ENCODE measurements around the gene FLNB.

- TF ChIP-seq, protein P1, sequence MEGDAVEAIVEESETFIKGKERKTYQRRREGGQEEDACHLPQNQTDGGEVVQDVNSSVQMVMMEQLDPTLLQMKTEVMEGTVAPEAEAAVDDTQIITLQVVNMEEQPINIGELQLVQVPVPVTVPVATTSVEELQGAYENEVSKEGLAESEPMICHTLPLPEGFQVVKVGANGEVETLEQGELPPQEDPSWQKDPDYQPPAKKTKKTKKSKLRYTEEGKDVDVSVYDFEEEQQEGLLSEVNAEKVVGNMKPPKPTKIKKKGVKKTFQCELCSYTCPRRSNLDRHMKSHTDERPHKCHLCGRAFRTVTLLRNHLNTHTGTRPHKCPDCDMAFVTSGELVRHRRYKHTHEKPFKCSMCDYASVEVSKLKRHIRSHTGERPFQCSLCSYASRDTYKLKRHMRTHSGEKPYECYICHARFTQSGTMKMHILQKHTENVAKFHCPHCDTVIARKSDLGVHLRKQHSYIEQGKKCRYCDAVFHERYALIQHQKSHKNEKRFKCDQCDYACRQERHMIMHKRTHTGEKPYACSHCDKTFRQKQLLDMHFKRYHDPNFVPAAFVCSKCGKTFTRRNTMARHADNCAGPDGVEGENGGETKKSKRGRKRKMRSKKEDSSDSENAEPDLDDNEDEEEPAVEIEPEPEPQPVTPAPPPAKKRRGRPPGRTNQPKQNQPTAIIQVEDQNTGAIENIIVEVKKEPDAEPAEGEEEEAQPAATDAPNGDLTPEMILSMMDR (IDR thresholded peaks at IDR 0.05) = no peak
- TF ChIP-seq POLR2AphosphoS5 (IDR thresholded peaks at IDR 0.05) (peak in 2 of 3 donors; percentile 32 to 39), POLR2A (IDR thresholded peaks at IDR 0.05) (no peak)
Observed at GRCh38 chr3:58047826-58048225, 39.6 kb downstream of the FLNB start.
